ENCODE results near the gene WIZ. TPM values are rescaled to one million over a fixed set of nuclear protein-coding genes. Genes with fewer than 3 reads are reported as not detected.

Gene WIZ
- total RNA-seq, 1 donor from 2014 or later, result 42.3 TPM

- DNase-seq (ENCODE audit: low spot score), result no peak
These were observed 3.9 kb downstream of the WIZ start for GRCh38 chr19:15445807-15446376.

GRCh38 chr19:15445227-15445605 lies 4.5 kb downstream of the WIZ start:
- no peak for DNase-seq (ENCODE audit: low spot score)

DNA sequence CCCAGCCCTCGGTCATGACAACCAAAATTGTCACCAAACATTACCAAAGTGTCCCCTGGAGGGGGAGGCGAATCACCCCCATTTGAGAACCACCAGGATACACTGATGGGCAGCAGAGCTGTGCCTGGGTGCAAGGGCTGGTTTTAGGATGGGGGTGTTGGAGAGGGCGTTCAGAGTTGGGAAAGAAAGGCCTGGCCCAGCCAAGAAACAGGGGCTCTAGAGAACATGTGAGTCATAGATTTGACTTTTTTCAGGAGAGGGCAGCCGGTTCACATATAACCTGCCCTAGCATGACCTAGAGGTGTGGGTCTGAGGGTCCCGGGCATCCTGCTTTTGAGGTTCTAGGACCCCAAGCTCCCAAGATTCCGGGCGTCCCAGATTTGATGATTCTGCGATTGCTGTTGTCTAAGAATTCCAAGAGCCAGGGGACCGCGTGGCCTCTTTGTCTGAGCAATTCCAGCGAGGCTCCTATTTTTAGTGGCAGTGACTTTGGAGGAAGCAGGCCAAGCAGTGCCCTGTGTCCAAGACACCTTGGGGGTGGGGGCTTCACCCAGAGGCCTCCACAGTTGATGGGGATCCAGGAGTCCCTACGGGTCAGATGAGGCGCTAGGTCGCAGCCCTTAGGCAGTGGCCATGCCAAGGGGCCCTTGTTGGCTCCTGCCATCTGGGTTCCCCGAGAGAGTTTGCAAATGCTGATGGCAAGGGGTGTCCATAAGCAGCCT lies 5.1 kb downstream of the WIZ start:
- no peak for DNase-seq (ENCODE audit: low spot score)

DNA sequence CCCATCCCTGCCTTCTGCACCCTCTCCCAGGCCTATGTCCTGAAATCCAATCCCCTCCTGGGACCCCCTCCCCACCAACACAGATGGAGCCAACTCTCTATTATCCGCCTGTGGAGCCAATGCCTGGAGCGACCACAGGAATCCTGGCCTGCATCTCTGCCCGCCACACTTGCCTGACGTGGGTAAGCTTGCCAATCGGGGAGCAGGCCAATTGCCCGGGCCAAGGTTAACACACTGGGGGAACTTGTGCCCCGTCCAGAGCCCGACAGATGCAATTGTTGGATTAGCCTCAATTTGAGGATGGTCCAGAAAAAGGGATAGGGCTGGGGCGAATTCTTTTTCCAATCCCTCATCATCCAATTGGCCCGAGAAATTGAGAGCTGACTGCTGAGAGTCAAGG lies 5.9 kb downstream of the WIZ start:
- no peak for DNase-seq (ENCODE audit: low spot score)

GRCh38 chr19:15443325-15443724 lies 6.4 kb downstream of the WIZ start:
- DNase-seq (ENCODE audit: low spot score), result no peak

DNA sequence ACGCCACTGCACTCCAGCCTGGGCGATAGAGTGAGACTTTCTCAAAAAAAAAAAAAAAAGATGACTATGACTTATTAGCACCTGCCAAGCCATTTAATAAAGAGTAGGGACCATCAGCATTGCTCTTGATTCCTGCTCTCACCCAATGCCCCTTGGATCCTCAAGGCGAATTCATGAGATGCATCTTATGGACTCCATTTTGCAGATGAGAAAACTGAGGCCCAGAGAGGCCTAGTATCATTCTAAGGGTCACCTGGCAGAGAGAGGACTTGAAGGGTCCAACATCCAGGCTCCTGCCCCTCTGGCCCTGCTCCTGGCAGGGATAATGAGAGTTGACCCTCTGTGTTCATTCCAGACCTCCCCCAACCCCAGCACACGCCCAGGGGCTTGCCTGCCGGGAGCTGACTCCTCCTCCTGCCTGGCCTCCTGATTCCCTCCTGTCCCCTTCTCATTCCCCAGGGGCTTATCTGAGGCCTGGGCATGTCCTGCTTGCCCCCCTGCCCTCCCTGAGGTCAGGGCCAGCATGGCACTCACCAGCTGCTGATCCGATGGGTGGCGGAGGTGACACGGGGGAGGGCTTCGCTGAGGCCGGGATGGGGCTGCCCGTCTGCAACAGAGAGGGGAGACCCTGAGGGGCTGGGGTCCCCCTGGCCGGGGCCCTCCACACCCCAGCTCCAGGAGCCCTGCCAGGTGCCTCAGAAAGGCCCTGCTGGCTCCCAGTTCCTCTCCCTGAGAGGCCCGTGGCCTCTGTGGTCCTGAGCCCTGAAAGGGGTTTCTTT lies 7.4 kb downstream of the WIZ start:
- no peak for DNase-seq (ENCODE audit: low spot score)

GRCh38 chr19:15441317-15441716 lies 8.4 kb downstream of the WIZ start:
- no peak for DNase-seq (ENCODE audit: low spot score)

- DNase-seq (ENCODE audit: low spot score), result no peak
These were observed 9.7 kb downstream of the WIZ start for GRCh38 chr19:15439821-15440641.

DNA sequence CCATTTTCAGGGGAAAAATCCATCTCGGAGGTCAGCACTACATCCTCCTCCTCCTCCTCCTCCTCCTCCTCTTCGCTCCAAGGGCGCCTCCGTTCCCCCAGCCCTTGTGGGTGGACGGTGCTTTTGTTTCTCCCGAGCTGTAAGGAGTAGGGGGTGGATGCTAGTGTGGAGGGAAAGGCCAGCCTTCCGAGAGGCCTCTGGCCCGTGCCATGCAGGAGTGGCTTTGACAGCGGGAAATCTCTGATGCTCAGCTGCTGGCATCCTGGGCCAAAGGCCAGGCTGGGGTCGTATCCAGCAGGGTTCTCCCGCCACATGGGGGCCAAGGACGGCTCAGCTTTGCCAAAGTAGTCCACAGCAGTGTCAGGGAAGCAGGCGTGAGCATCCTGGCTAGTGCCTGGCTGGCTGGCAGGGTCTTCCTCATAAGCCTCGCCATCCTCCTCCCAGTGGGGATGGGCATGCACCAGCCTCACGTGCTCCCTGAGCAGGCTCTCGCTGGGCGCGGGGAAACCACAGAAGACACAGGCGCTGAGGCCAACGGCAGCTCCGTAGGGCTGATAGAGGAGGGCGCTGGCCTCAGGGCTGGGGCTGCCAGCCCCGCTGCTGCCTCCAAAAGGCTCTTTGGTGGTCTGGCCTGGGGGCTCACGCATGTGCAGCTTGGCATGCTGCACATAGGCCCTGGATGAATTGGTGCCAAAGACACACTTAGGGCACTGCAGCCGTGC lies 10.5 kb downstream of the WIZ start:
- DNase-seq (ENCODE audit: low spot score), result no peak

GRCh38 chr19:15438577-15438976 lies 11.2 kb downstream of the WIZ start:
- no peak for DNase-seq (ENCODE audit: low spot score)

GRCh38 chr19:15438124-15438496 lies 11.6 kb downstream of the WIZ start:
- no peak for DNase-seq (ENCODE audit: low spot score)

GRCh38 chr19:15437355-15438123 lies 12.2 kb downstream of the WIZ start:
- DNase-seq (ENCODE audit: low spot score), result no peak

GRCh38 chr19:15436826-15437110 lies 13.0 kb downstream of the WIZ start:
- DNase-seq (ENCODE audit: low spot score), result no peak

- no peak for DNase-seq (ENCODE audit: low spot score)
These were observed 13.5 kb downstream of the WIZ start for GRCh38 chr19:15436012-15436825.

- no peak for DNase-seq (ENCODE audit: low spot score)
These were observed 16.2 kb downstream of the WIZ start for GRCh38 chr19:15433519-15434069.

DNA sequence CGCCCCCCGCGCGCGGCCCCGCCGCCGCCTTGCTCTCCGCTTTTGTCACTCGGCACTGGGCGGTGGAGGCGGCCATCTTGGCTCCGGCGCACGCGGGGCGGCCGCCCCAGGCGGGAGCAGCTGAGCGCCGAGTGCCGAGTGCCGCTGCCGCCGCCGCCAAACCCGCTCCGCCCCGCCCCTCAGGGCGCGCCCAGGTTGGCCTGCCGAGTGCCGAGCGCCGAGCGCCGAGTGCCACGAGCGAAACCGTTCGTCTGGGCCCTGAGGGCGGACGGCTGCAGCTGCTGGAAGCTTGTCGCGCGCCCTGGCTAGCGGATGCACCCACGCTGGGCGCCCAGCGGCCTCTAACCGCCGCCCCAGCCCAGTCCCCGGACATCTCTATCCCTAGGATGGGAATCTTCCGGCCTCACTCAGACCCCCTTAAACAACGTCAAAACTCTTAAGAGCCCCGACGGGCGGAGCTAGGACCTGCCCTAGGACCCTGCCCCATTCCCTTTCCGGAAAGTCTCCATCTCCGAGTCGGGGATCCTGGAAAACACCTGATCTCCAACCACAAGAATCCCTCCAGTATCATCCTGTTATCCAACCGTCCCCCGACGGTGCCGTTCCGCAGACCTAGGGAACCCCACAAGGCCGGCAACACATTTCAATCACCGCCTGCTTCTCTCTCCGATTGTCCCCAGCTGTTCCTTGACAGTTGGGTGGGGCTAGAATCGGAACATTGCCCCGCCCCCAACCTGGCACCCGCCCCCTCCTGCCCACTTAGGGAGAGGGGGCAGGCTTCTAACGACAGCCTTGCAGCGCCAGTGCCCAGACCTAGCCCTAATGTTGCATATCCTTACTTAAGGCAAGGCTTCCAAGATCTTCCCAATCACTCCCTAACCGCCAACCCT lies 16.9 kb downstream of the WIZ start:
- peak; percentile 92 for DNase-seq (ENCODE audit: low spot score)

DNA sequence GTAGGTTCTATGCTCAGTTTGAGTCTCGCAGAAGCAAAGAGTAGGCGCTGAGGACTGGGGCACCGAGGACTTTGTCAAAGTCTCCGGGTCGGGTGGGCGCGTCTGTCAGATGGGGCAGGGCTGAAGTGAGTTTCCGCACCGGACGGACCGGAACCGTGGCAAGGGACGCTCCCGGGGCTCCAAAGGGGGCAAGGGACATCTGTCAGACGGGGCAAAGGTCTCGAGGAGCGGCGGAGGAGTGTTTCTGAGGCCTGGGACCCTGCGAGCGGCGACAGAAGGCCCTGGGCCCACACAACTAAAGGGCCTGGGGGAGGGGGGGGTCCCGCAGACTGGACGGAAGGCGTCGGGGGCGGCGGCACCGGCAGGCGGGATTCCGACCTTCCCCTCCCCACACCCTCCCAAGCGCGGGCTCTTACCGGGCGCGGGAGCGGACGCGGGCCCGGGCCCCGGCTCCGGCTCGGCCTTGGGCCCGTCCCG lies 17.7 kb downstream of the WIZ start:
- DNase-seq (ENCODE audit: low spot score), result no peak

DNA sequence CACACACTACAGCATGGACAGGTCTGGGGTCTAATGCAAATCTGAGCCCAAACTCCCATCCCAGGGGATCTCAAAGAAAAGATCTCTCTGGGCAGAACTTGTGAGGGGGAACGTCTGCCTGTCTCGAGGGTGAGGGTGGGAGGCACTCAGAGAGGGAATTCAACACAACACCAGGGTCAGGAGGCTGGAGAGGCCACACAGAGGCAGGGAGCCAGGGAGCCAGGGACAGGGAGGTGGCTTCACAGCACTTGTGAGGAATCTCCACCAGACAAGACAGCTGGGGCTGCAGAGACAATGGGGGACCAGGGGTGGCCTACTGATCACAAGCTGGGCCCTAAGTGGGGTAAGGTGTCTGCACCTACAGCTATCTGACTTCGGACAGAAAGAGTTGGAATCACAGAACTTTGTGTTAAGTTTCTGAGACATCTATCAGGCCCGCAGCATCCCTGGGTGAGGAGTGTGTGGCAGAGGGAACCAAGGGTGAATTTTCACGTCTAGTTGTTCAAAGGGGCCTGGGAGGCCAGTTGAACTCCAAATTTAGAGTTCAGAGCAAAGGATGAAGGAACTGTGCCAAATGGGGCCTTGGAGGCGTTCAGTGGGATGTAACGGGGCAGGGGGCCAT lies 18.2 kb downstream of the WIZ start:
- no peak for DNase-seq (ENCODE audit: low spot score)
